Posterior vena cava (tissue), 2 donors: Measurements from ENCODE around the gene ARFIP1. TPM values are rescaled to one million over a fixed set of nuclear protein-coding genes. Genes with fewer than 3 reads are reported as not detected.

Source experiments
- DNase-seq: peaks from one replicate; pipeline ENCODE4 v3.0.0-alpha.2; 2020; ENCODE audit warnings: low spot score
- intact Hi-C, 2 donors: fragments of 100-400 bp; cut with DNase I; formaldehyde crosslinking; loops; one replicate each; pipeline versions ENCODE4 v1.14.1 to v1.14.2; 2022 to 2023
- total RNA-seq, 2 donors: library from RNA; stranded (reverse); fragmentation: NEBNext Ultra II Directional; extraction: Animal tissue kit (Norgen Biotek cat#: 25700); gene quantifications; one replicate each; pipeline ENCODE4 v1.2.1, GENCODE V29; 2021
- donor health status: DM: yes; HTN: yes; CAD: no.
- donor health status: DM: yes; HTN: yes; CAD: no.

ARFIP1 gene
- total RNA-seq, 2 donors from 2014 or later: 34.0 to 35.5 TPM

DNA sequence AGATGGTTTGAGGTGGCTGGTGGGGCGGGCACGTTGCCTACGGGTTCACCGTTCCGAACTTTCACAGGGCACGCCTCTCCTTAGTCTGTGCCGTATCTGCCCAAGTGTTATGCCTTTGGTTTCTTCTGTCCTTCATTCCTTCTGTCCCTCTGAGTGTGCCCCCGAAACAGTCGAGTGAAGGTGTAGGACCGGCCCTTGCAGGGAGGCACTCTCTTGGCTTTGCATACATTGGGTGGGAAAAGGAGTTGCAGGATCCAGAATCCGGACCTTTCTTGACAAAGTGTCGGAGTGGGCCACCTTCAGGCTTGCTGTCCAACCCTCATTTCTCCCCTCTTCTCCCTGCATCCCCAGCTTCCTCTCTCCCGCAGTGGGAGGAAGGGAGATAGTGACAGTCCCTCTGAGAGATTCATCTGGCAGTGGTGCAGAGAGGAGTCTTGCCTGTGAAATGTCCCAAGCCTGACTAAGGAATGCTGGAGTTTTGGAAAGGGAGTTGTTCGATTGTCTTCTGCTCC is 569 bp downstream of the ARFIP1 start:
- intact Hi-C loops: no loop called here
- no peak for DNase-seq

DNA sequence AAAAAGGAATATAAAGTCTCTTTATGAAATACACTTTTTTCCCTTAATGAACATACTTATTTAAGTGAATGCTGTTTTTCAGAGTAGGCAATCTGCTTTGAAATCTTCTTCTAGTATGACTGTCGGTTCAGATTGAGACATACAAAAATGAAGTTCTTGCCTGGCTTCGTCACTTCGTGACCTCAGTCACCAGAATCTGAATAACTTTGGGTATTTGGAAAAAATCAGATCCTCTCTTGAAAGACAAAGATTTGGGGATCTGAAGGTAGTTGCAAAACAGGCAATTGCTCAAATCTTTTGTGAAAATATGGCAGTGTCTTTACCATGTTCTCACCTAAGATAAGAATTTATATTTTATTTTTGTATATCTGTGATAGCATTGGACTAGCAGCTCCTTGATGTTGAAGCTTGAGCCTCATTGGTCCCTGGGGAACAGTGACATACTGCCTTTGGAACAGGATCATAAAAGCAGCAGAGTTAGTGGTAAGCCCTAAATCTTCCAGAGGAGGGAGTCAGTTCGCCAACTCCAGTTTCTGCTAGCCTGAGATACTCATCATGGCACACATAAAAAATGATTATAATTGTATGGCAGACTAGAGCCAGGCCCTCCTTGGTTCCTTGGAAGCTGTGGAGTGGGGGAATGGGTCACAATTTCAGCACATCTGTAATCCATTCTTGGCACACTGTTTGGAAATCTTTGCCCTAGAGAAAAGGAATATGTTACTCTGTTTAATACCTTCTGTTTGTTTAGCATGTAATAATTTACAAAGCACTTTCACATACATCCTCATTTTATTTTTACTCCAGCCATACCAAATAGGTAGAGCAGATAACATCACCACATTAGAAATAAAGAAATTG is 5.0 kb downstream of the ARFIP1 start:
- intact Hi-C loops: no loop called here
- DNase-seq: no peak

DNA sequence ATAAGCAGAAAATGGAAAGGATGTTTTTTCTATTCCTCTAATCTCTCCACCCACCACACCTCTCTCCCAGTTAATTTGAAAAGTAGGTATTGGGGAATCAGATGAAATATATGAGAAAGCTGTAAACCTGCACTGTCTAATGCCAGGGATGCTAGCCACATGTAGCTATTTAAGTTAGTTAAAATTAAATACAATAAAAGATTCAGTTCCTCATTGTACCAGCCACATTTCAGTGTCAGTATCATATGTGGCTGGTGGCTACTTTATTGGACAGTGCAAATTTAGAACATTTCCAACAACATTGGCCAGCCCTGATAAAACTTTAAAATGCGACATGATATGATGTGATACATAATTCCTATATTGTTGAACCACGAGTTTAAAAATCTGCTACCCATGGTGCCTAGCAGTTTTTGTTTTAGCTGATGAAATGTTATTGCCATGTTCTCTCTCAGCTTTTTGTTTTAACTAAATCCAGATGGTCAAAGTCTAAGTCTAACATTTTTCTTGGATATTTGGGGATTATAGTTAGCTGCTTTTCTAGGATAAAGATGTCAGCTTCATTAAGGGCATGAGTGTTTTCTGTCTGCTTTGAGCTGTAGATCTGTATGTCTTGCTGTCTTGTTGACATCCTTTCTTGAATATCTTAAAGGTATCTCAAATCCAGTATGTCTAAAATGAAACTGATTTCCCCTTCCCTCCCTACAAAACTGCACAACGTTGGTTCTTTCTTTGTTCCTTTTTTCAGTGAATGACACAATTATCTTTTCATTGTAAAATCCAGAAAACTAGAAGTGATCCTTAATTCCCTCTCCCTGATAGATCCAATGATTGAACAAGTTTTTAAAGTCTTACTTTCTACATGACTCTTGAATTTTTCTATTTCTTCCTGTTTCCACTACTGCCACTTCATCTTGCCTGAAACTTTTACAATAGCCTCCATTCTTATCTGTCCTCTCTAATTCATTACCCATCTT is 6.2 kb downstream of the ARFIP1 start:
- intact Hi-C loops: no loop called here
- no peak for DNase-seq

DNA sequence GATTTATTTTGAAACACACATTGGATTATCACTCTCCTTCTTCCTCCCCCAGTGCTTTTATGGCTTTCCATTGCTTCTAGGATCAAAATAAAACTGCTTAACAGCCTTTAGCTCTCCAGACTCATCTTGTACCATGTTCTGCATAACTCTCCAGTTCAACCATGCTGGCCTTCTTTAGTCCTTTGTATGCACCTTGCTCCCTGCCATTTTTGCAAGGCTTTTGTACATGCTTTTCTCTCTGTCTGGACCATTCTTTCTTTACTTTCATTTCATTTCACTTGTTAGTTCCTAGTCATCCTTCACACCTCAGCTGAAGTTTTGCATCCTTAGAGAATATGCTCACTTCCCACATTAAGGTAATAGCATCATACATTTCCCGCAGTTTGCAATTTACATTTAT is 6.9 kb downstream of the ARFIP1 start:
- DNase-seq: no peak
- intact Hi-C loops: no loop called here

DNA sequence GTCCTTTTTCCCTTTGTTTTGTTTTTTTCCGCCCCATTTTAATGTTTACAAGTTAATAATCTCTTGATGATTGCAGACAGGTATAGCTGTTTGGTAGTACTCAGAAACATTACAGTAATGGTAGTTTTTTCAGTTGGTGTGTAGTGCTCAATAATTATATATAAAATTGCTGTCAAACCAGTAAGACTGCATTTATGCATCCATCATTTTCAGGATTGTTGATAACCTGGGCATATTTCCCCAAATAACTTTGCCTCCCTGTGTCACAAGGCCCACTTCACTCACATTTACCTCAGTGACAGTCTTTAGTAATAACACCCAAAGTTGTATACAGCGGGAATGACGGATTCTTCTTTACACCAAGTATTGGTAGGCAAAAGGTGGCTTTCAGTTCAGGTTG is 16.1 kb downstream of the ARFIP1 start:
- intact Hi-C loops: no loop called here
- no peak for DNase-seq

DNA sequence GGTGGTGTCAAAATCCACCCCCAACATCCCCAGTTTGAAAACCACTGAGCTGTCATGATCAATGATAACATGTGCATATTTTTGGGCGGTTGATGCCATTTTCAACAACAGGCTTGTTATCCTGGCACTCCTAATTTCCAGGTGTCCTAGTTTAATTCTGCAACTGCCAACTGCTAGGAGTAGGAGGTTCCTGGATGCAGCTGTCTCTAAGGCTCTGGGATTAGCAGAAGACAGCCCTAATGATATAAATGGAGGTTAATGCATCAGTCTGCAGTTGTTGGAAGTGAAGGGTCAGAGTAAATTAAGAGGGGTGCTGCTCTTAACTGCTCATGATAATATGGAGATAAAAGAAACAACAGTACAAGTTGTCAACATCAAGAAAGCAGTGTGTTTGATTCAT is 23.8 kb downstream of the ARFIP1 start:
- intact Hi-C loops: no loop called here
- no peak for DNase-seq

DNA sequence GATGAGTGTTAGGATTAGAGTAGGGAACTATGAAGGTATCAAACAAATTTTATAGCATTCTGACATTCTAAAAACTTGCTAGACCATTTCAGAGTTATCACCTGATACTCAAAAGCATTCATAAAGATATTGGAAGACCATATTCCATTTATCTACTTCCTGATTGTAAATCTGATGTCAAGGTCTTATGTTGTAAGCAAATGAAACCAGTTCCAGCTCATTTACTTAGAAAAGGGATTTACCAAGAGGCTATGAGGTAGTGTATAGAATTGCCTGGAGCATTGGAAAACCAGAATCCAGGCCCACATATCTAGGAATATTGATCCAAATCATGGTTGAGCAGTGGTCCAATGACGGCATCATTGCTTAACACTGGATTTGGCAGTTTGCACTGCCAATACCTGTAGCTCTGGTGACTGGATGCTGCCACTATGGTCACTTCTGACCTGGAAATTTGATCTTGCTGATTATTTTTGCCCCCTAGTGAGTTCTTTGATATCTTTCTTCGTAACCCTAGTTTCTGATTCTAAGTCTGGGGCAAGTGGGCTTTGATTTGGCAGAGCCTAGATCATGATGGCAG is 25.4 kb downstream of the ARFIP1 start:
- no peak for DNase-seq
- intact Hi-C loops: no loop called here

DNA sequence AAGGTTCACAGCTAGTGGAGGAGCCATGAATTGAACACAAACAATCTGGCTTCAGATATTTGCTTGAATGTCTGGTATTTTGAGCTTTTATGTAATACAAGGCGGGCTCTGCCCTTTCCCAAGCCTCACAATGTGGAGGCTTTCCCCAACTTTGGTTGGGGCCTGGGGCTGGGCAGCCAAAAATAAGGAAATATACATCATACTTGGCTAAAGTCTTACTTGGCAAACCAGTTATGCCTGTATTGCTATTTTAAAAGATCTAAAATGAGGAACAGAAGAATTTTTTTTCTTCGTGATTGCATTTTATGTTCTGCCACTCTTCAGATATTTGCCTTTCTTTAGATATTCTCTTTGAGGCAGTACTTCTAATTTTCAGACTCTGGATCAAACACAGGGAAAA is 26.1 kb downstream of the ARFIP1 start:
- DNase-seq: no peak
- intact Hi-C loops: no loop called here

DNA sequence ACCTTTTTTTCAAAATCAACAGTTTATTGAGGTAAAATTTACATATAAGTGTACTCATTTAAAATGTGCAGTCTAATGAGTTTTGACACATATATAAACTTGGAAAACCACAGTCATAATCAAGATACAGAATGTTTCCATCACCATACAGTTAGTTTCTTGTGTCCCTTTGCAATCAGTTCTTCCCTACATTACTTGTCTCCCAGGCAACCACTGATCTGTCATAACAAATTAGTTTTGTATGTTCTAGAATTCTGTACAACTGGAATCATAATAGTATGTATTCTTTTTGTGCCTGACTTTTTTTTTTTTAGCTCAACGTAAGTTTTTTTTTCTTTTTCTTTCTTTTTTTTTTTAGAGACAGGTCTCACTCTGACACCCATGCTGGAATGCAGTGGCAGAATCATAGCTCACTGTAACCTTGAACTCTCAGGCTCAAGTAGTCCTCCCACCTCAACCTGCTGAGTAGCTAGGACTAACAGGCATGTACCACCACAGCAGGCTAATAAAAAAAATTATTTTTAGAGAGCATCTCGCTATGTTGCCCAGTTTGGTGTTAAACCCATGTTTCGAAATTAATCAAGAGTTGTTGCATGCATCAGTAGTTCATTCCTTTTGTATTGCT is 26.9 kb downstream of the ARFIP1 start:
- no peak for DNase-seq

DNA sequence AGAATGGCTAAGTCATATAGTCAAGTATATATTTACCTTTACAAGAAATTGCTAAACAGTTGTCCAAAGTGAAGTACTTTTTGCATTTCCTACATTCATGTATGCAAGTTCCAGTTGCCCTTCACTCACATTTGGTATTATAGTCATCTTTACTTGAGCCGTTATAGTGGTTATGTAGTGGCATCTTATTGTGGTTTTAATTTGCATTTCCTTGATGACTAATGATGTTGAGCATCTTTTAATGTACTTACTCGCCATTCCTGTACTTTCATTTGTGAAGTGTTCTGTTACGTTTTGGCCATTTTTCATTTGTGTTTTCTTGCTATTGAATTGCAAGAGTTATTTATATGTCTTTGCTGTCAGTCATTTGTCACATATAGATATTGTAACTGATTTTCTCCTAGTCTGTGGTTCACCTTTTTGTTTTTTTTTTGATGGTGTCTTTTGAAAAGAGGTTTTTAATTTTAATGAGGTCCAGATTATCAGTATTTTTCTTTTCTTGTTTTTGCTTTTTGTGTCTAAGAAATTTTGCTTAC is 27.6 kb downstream of the ARFIP1 start:
- DNase-seq: no peak
- intact Hi-C loops: no loop called here

More for the DNA sequence above, 26.9 kb downstream of the ARFIP1 start:
- intact Hi-C loops: no loop called here

DNA sequence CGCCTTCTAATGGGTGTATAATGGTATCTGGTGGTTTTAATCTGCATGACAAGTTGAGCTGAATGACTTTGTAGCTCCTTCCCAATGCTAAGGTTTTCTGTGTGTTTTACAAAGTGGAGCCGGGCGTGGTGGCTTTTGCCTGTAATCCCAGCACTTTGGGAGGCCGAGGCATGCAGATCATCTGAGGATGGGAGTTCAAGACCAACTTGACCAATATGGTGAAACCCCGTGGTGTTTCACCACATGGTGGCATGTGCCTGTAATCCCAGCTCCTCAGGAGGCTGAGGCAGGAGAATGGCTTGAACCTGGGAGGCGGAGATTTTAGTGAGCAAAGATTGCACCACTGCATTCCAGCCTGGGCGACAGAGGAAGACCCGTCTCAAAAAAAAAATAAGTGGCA is 28.9 kb downstream of the ARFIP1 start:
- no peak for DNase-seq
- intact Hi-C loops: no loop called here

DNA sequence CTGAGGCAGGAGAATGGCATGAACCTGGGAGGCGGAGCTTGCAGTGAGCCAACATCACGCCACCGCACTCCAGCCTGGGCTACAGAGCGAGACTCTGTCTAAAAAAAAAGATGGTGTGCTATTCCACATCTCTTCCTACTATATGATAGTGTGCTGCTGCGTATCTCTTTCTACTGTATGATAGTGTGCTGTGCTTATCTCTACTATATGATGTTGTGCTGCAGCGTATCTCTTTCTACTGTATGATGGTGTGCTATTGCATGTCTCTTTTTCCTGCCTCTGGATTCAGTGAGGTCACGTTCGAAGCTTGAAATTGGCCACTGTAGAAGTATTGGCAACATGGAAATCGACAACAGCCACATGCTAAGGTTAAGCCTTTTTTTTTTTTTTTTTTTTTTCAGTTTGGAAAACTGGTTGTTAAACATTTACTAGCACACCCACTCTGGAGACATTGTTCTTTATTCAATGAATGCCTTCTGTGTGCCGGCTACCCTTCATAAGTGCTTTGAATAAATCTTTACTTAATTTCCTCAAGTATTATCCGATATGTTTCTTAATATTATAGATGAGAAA is 31.0 kb downstream of the ARFIP1 start:
- no peak for DNase-seq
- intact Hi-C loops: no loop called here

DNA sequence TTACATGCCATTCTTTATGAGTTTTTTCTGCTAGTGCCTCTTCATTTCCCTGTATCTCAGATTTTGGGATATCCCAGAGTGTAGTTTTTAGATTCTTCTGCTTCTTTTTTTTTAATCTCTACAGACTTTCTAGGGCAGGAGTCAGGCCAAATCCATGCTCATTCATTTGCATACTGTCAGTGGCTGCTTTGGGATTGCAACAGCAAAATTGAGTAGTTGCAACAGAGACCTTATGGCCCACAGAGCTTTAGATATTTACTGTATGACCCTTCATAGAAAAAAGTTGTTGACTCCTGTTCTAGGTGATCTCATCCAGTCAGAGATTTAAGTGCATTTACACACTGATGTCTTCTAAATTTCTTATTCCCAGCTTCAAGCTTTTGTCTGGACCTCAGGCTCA is 35.3 kb downstream of the ARFIP1 start:
- intact Hi-C loops: no loop called here
- DNase-seq: no peak

DNA sequence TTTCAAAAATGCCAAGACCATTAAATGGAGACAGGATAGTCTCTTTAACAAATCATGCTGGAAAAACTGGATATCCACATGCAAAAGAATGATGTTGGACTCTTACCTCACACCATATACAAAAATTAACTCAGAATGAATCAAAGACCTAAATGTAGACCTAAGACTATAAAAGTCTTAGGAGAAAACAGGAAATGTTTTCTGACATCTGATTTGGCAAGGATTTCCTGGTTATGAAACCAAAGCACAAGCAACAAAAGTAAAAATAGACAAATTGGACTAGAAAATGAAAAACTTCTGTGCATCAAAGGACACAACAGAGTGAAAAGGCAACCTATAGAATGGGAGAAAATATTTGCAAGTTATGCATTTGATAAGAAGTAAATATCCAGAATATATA is 37.6 kb downstream of the ARFIP1 start:
- no peak for DNase-seq
- intact Hi-C loops: no loop called here

DNA sequence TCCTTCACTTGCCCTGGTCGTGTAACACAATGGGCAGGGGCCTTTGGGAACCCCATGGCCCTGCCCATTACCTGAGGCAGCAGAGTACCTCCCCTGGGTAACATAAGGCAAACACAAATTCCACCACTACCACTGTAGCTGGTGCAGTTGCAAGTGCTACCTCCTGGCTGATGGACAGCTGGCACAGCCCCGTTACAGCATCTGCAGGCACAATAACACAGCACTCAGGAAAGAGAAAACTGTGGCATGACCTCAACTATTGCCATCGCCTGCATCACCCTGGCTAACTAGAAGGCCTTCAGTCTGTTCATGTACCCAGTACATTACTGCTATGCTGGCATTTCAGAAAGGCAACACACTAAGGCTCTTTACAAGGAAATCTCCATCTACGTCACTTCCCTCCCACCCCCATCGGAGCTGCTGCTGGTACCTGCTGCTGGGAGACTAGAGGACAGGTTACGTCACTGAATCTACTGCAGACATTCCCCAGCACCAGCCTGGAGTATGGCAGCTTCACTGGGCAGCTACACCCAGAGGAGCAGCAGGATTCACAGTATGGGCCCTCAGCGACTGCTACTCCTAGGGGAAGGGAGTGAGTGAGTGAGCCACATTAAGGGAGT is 39.4 kb downstream of the ARFIP1 start:
- intact Hi-C loops: no loop called here

DNA sequence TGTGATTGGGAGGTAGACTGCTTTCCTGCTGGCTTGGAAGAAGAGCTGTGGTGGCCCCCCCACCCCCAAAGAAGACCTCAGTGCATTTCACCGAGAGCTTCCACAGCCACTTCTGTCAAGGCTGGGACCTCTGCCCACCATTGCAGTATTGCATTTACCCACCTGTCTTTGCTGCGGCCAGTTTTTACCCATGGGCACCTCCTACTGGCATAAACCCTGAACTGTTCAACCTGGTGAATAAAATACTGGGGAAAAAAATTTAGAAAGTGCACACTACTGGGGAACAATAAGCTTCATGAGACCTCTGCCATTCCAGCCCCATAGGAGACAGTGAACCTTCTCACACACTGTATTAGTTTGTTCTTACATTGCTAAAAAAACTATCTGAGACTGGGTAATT is 40.3 kb downstream of the ARFIP1 start:
- intact Hi-C loops: no loop called here
- DNase-seq: no peak

More for the DNA sequence above, 39.4 kb downstream of the ARFIP1 start:
- no peak for DNase-seq

DNA sequence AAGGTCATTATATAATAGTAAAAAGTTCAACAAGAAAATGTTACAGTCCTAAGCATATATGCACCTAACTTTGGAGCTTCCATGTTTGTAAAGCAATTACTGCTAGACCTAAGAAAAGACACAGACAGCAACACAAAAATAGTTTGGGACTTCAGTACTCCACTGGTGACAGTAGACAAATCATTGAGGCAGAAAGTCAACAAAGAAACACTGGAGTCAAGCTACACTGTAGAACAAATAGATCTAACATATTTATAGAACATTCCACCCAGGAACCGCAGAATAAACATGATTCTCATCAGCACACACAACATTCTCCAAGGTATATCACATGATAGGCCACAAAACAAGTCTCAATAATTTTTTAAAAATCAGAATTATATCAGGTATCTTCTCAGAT is 42.6 kb downstream of the ARFIP1 start:
- DNase-seq: no peak

DNA sequence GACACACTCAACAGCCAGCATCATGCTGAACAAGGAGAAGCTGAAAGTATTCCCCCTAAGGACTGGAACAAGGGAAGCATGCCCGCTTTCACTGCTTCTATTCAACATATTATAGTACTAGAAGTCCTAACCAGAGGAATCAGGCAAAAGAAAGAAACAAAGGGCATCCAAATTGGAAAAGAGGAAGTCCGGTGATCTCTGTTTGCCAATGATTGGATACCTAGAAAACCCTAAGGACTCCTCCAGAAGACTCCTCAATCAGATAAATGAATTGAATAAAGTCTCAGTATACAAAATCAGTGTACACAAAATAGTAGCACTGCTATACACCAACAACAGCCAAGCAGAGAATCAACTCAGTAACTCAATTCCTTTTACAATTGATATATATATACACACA is 44.8 kb downstream of the ARFIP1 start:
- intact Hi-C loops: no loop called here
- DNase-seq: no peak

More for the DNA sequence above, 42.6 kb downstream of the ARFIP1 start:
- intact Hi-C loops: no loop called here
